HG02981 (cell line): ENCODE measurements around the gene CLIC5.

Experiments
- ATAC-seq: cut with Tn5 transposase; IDR thresholded peaks from one replicate; pipeline ENCODE4 v1.9.1; 2021; ENCODE audit warnings: mild to moderate bottlenecking, moderate library complexity; ENCODE audit not compliant: unreplicated experiment

Gene CLIC5

DNA sequence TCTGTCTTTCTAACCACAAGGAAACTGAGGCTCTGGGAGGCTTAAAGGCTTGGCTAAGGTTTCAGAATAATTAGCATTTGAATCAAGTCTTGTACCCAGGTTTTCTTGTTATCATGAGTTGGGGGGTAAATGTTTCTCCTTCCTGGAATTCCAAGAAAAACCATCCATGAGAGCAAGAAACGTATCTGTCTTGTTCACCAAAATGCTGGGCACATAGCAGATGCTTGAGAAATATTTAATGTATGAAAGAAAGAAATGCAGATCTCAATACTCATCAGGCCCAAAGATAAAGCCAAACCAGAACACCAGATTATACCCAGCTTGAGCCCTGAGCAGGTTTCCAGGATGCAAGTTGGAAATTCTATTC lies 164.6 kb downstream of the CLIC5 start:
- ATAC-seq: no peak

DNA sequence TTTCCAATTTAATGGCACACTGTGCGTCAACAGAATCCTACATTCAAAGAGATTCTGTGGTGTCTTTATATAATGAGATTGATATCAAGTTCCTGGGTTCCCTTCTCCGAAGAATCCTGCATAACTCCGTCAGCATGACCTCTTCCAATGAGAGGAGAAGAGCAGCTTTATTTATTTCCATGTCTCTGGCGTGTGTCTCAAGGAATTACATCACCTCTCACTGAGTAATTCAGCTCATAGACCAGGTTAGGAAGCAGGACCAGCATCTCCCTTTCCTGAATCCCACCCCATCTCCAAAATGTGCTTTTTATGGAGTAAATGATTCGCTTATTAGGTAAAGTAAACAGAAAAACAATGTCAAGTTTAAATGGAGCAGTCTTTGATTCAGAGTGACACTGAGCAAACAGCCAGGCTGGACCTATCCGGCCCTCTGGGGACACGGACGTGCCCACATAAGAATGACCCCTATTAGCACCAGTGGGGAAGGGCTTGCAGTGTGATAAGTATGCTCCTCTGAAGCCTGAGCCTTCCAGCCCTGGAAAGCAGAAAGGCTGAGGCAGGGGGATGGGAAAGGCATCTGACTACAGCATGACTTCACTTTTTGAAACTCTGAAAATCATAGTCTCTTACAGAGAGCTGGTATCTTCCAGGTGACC lies 165.2 kb downstream of the CLIC5 start:
- ATAC-seq: no peak

DNA sequence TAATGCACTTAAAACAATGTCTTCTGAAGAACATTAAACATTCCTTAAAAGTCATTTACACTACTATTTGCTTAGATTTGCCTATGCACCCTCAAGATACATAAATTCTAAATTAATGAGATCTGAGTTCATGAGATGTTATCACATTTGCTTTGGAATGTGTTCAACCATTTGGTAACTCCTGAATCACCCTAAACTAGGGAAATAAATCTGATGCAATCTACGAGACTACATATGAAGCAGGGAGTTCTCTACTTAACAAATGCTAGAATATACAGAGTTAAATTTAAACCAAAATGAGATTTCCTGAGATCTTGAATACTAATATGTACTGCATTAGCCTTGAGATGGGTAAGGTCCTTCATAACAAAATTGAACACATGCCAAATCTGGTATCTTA lies 170.1 kb downstream of the CLIC5 start:
- no peak for ATAC-seq

DNA sequence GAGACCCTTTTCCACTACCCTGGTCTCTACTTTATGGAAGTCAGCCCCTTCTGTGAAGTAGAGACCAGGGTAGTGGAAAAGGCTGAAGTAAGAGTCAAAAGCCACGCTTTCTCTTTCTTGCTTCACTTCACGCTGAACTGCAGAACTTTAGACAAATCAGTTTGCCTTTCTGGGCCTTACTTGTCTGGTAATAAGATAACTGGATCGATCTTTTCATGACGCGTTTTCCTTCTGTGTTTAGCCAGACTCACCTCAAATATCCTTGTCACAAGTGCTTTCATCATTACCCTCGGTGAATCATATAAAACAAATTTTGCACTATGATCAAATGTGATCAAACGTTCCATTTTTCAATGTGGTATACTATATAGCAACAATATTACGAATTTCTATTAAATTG lies 170.7 kb downstream of the CLIC5 start:
- no peak for ATAC-seq

DNA sequence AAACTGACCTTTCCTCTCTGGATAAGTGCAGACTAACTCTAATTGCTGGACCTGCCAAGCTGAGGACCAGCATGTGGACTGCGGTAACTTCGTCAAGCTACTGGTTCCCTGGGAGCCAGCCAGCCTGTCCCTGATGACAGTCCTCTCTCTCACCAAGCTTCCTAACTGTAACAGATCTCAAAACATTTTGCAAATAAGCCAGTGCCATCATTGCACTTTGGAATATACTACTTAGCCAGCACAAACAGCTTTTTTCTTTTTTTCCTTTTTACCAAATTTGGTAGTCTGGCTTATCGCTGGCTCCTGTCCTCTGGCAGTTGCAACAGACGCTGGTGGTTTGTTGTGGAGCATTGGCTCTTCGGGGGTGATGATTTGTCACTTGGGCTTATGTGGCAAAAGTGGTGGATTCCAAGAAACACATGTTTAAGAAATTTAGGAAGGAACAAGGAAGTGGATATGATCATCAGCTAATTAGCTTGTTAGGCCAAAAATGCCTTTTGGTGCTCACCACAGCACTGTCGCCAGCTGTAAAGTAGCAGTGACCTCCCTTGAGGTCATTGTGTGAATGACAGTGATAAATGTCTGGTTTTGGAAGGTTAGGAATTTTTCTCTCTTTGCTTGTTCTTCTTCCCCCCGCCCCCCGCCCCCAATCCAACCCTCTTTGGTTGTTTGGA lies 171.7 kb downstream of the CLIC5 start:
- ATAC-seq: no peak

DNA sequence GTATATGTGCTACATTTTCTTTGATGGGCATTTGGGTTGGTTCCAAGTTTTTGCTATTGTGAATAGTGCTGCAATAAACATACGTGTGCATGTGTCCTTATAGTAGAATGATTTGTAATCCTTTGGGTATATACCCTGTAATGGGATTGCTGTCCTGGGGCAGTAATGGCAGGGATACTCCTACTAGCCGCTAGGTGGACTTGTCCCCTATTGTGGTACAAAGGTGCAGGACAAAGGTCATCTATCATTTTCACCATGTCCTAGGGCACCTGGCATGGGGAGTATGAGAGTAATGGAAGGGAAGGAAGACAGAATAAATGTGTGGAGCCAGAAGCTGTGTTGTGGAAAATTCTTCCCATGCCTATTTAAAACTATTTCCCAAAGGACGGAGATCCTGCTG lies 174.6 kb downstream of the CLIC5 start:
- ATAC-seq: no peak

DNA sequence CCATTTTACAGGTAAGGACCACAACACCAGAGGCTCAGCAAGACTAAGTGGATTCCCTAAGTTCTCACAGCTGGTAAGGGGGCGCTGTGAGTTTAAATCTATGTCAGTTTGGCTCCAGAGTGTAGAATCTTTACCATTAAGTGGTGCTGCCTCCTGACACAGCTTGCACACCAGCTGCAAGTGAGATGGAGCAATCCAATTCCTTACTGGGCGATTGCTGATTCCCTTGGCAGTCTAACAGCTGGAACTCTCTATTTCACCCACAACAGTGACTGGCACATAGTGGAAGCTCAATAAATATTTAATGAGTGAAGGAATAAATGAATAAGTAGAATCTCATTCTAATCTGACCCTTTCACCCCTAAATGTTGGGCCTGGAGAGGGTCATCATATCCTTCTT lies 176.7 kb downstream of the CLIC5 start:
- no peak for ATAC-seq

DNA sequence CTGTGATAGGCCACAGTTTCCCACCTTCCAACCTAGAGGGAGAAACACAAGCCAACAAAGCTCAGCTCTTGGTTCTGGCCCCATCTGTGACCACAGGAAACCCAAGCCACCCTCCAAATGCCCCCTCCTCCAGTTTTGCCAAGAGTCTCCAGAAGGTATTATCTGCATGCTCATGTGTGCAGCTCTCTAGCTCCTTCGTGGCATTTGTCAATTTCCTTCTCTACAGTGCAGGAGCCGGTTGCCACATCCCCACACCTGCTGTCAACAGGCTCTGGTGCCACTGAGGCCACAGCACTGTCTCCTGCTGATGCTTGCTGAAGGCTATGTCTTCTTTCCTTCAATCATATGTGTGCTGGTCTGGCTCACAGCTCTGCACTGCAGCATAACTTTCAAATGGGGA lies 177.2 kb downstream of the CLIC5 start:
- ATAC-seq: no peak

DNA sequence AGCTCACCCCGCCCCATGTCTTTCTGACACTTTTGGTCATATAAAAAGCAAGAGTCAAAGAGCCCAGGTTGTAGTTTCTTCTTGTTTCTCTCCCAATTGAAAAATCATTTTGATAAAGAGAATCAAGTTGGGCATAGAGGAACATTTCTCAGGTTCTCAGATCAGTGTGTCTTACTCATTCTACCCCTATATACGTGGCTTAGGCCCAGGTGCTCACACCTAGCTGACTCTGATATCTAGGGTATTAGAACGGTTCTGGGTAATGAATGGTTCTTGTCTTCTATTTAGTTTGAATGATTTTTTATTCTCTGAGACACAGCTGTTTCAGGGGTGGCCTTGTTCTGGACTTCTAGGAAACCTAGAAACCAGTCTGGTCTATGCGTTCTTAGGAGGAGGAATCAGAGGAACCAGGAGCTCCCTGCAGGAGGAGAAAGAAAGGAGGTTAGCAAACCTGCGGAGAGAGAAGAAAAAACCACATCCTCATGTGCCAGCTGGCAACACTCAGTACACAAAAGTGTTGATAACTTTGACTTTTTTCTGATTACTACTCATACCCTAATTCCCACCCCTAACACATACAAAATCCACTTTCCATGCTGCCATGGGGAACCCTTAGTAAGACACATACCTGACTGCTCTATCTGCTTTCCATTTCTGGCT lies 178.0 kb downstream of the CLIC5 start:
- no peak for ATAC-seq

DNA sequence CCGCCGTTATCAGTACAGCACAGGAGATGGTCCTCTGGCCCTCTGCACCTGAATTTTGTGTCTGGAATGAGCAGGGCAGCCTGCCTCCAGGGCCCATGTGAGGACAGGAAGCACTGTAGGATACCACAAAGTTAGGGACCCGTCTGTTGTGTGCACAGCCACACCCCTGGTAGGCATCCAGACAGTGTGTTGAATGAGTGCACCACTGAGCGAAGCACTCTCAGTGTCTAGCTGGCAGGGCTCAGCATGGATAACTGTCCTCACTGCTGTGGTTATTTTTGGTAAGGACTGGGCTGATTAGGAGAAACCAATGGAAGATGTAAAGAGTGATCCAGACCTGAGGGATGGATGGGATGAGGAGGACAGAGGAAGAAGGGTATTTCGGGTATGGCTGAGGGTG lies 178.7 kb downstream of the CLIC5 start:
- ATAC-seq: no peak

DNA sequence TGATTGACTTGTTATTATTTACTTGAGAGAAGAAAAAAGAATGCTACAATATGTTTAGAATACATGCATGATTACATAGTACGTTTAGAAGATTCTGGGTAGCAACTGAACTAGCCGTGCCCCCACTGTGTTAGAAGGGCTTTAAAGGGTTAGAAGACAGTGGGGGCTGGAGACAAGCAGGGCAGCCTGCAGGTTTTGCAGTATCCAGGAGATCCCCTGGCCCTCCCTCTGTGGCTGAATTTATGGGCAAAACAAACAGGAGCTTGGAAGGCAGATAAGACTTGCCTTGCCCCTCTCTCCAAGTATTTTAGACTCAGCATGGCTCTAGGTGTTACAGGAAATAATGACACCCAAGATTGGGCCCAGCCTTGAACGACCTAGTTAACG lies 179.2 kb downstream of the CLIC5 start:
- no peak for ATAC-seq

DNA sequence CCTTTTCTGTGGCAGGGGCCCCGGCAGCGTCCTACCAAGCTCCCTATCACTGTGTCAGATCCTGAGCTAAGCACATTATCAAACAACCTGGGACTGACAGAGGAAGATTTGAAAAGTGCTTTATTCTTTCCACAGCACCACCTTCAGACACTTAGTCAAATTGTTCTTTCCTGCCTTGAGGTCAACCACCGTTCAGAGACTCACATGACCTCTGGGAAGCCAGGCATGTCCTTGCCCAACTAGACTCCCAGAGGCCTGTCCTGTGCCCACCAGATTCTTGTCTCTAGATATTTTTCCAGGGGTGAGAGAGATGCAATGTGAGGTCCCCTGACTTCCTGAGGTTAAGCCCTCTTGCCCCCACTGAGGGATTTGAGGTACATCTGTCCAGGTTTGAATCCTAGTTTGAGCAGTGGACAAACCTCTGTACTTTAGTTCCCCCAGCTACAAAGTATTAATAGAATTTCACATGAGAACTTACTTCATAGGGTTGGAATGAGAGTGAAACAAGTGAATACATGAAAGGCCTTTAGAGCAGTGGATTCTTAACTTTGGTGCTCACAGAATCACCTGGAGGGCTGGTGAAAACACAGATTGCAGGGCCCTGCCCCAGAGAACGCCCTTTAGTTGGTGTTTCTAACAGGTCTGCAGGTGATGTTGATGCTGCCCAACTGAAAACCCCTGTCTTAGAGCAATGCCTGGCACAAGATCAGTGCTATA lies 179.8 kb downstream of the CLIC5 start:
- no peak for ATAC-seq

DNA sequence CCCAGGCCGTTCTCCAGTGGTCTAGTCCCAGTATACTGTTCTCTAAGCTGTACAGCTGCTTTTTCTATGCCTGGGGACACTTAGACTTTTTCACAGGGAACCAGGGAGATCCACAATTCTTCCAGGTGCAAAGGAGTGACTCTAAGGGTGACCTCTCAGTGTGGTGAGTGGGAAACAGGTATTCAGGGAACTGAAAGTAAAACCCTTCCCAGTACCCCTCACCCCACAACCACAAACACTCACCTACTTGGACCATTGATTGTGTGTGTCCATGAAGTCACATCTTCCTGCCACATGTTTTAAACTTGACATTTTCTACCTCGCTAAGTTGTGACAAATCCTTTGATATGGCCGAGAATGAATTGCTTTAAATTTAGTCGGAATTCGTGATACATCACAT lies 183.6 kb downstream of the CLIC5 start:
- ATAC-seq: no peak
